Sigmoid colon (tissue), 4 donors: ENCODE measurements around the gene HSPA1B.

Experiments used
- CTCF ChIP-seq, 4 experiments: fragments of 450-650 bp in 3 of 4; fragments of 200-600 bp in 1 of 4; IDR thresholded peaks; one replicate each; pipeline ENCODE4 v1.5.1; 2016 to 2019; ENCODE audit warnings: antibody characterized with exemption in 4 of 4, mild to moderate bottlenecking in 3 of 4, moderate library complexity in 2 of 4
- EP300 ChIP-seq, 4 donors: sonication (generic); formaldehyde crosslinking; IDR thresholded peaks; one replicate each; pipeline ENCODE4 v1.6.1; 2017; ENCODE audit warnings: antibody characterized with exemption in 4 of 4

DNA sequence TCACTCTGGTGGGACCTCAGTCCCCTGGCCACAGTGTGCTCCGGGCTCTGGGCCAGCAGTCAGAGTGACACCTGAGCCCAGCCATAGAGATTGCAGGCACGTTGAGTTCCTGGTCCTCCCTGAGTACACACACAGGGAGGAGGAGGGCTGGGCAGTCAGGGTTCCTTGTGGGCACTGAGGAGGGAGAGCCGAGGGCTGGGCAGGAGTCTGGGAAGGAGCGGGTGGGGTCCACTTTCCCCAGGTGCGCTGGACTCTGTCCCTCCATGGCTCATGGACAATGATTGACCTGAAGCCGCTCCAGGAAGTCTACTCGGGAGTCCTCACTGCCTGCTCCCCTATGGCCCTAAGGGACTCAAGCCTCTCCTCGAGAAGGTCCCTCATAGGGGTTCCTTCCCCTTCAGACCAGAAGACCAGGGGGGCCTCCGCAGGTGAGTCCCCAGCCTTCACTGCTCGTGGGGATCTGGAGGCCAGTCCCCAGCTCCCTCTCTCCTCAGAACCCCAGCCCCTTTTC is 50.2 kb downstream of the HSPA1B start:
- no peak for TF ChIP-seq EP300 (IDR thresholded peaks at IDR 0.05)
- TF ChIP-seq CTCF (IDR thresholded peaks at IDR 0.05) = no peak
